LHCN-M2 (cell line): Measurements from ENCODE around the gene GNG7. TPM values are rescaled to one million over a fixed set of nuclear protein-coding genes. Genes with fewer than 3 reads are reported as not detected.
"Not testable (repeated sequence)": the region's sequence is repeated elsewhere in the genome, so short reads cannot be mapped to it uniquely, and the experiment has no call there.

Source experiments
- DNase-seq: peaks from one replicate; pipeline ENCODE4 v3.0.0-alpha.2; 2012; ENCODE audit warnings: low read depth
- total RNA-seq: library from RNA; depleted of rRNA; stranded (reverse); fragments of >200 nt; gene quantifications from 2 replicates; pipeline ENCODE4 v1.2.3, GENCODE V29; 2014

Gene GNG7
- total RNA-seq, 1 experiment from 2014 or later = not detected

GRCh38 chr19:2714102-2714501, 11.6 kb upstream of the GNG7 start:
- DNase-seq = not testable (repeated sequence)

- not testable (repeated sequence) for DNase-seq
Observed at GRCh38 chr19:2713170-2713569, 10.7 kb upstream of the GNG7 start.

- DNase-seq = no peak
Observed at GRCh38 chr19:2711875-2712205, 9.3 kb upstream of the GNG7 start.

- peak; percentile 44 for DNase-seq
Observed at GRCh38 chr19:2711172-2711874, 8.8 kb upstream of the GNG7 start.

DNA sequence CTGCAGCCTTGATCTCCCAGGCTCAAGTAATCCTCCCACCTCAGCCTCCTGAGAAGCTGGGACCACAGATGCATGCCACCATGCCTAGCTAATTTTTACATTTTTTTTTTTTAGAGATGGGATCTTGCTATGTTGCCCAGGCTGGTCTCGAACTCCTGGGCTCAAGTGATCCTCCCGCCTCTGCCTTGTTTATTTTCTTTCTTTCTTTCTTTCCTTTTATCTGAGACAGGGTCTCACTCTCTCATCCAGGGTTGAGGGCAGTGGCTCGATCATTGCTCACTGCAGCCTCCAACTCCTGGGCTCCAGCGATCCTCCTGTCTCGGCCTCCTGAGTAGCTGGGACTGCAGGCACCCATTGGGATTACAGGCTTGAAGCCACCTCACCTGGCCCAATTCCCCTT, 3.8 kb upstream of the GNG7 start:
- no peak for DNase-seq

GRCh38 chr19:2703691-2704216, 1.3 kb upstream of the GNG7 start:
- DNase-seq = no peak

DNA sequence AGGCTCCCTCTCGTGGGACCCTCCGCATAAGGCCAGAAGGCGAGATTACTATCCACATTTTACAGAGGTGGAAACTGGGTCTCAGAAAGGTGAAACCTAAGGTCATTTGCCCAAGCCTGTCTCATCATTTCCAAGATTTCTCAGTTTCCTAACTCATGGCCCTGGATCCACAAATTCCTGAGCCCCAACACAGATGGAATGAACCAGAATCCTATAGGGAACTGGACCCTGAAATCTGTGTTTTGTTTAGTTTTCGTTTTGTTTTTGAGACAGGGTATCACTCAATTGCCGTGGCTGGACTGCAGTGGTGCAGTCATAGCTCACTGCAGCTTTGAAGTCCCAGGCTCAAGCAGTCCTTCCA, 563 bp upstream of the GNG7 start:
- no peak for DNase-seq

GRCh38 chr19:2701361-2702169, 929 bp downstream of the GNG7 start:
- no peak for DNase-seq

- no peak for DNase-seq
Observed at GRCh38 chr19:2700660-2701360, 1.7 kb downstream of the GNG7 start.

GRCh38 chr19:2699413-2700140, 2.9 kb downstream of the GNG7 start:
- no peak for DNase-seq

DNA sequence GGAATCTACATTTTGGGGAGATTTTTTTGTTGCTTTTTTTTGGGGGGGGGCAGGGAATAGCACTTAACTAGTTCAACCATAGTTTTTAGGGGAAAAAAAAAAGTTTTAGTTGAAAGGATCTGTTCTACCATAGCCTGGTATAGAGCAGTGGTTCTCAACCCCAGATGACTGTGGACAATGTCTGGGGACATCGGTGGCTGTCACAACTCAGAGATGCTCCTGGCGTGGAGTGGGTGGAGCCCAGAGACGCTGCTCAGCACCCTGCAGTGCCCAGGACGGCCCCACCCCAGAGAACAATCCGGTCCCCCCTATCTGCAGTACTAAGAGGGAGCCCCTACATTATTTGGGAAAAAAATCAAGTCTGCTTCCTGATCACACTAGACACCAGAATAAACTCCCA, 8.3 kb downstream of the GNG7 start:
- no peak for DNase-seq

GRCh38 chr19:2693492-2694160, 8.9 kb downstream of the GNG7 start:
- no peak for DNase-seq

GRCh38 chr19:2691951-2692350, 10.5 kb downstream of the GNG7 start:
- no peak for DNase-seq

- DNase-seq = no peak
Observed at GRCh38 chr19:2690856-2691255, 11.6 kb downstream of the GNG7 start.

DNA sequence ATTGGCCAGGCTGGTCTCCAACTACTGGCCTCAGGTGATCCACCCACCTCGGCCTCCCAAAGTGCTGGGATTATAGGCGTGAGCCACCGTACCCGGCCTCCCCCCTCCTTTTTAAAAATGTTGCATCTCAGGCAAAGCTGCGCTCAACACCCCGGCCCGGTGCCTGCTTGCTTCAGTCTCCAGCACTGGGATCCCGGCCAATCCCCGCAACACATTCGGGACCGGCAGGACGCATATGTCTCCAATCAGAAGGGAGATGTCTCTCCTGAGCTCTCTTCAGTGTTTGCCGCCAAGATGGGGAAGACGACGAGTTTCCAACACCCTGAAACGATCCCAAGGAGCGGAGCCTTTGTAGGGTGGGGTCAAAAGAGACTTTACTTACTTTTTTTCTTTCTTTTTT, 16.1 kb downstream of the GNG7 start:
- no peak for DNase-seq

DNA sequence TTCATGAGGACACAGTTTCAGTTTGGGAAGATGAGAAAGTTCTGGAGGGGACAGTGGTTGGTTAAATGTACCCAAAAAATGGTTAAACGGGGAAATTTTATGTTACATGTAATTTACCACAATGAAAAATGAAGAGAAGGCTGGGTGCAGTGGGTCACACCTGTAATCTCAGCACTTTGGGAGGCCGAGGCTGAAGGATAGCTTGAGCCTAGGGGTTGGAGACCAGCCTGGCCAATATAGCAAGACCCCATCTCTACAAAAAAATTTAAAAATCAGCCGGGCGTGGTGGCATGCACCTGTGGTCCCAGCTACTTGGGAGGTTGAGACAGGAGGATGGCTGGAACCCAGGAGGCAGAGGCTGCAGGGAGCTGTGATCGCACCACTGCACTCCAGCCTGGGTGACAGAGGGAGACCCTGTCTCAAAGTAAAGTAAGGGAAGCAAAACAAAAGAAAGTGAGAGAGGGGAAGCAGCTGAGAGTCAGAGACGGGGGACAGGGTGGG, 17.2 kb downstream of the GNG7 start:
- DNase-seq = no peak

- DNase-seq = no peak
Observed at GRCh38 chr19:2683430-2684003, 19.0 kb downstream of the GNG7 start.

DNA sequence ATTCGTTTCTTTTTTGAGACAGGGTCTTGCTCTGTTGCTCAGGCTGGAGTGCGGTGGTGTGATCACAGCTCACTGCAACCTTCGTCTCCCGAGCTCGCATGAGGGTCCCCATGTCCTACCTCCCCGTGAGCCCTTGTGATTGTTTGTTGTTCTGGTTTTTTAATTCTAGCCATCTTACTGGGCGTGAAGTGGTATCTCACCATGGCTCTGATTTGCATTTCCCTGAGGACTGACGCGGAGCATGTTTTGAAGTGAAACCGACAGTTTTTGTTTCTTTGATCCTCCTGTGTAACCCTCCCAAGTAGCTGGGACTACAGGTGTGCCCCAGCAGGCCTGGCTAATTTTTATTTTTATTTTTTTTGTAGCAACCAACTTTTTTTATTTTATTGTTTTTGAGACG, 21.7 kb downstream of the GNG7 start:
- DNase-seq = no peak

- DNase-seq = no peak
Observed at GRCh38 chr19:2679439-2679838, 23.1 kb downstream of the GNG7 start.

GRCh38 chr19:2678948-2679347, 23.5 kb downstream of the GNG7 start:
- DNase-seq = not testable (repeated sequence)
